Fibroblast of peridontal ligament (primary cell): Measurements from ENCODE around the gene RS1.

ENCODE experiments used
- DNase-seq: peaks from one replicate; pipeline ENCODE4 v3.0.0-alpha.2; 2010; ENCODE audit errors: extremely low read depth

RS1 gene

DNA sequence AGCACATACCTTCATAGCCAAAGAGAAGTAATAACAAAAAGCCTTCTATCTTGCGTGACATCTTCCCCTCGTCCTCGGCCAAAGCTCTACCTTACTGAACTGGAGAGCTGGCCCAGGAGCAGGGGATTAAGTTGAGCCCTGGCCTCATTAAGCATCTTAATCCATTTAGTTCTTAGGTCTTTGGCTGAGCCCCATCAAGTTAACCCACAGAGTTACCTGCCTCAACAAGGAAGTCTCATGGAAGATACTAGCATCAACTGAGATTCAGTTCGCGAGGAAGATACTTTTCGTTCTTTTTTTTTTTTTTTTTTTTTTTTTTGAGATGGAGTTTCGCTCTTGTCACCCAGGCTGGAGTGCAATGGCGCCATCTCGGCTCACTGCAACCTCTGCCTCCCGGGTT is at the start of gene RS1:
TSS of gene RS1 (minus strand) at position 101 of the 400 bp plus-strand sequence. CDS start at position 61, 40 bp downstream.
- DNase-seq, result no peak

DNA sequence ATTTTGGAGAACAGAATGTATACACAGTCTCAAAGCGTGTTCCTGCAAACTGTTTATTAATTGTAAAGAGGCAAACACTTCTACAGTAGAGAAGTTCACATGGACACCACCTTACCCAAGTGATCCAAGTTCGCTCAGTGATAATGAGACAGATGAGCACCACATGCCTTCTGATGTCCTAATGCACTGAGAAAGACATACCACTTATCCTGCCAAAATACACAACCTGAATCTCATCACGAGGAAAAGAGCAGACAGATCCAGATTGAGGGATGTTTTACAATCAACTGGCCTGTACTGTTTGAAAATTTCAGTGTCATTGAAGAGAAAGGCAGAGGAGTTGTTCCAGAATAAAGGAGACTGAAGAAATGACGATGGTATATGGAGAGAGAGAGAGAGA is 47.9 kb upstream of the RS1 start:
- DNase-seq, result no peak

DNA sequence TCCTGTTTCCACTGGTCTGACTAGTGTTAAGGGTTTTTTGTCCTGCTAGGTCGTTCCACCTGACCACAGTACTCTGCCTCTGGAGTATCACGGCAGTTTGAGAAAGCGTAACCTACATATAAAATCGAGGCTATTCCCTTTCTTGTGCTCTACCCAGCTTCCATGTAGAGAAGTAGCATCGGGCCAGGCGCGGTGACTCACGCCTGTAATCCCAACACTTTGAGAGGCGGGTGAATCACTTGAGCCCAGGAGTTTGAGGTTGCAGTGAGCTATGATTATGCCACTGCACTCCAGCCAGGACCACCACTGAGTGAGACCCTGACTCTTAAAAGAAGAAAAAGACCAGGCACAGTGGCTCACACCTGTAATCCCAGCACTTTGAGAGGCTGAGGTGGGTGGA is 43.0 kb upstream of the RS1 start:
- no peak for DNase-seq

DNA sequence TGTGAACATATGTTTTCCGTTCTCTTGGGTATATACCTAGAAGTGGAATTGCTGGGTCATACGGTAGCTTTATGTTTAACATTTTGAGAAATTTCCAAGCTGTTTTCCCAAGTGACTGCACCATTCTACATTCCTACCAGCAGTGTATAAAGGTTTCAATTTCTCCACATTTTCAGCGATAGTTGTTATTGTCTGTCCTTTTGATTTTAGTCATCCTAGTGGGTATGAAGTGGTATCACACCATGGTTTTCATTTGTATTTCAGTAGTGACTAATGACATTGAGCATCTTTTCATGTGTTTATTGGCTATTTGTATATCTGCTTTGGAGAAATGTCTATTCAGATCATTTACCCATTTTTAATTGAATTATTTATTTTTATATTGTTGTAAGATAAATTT is 37.9 kb upstream of the RS1 start:
- no peak for DNase-seq

DNA sequence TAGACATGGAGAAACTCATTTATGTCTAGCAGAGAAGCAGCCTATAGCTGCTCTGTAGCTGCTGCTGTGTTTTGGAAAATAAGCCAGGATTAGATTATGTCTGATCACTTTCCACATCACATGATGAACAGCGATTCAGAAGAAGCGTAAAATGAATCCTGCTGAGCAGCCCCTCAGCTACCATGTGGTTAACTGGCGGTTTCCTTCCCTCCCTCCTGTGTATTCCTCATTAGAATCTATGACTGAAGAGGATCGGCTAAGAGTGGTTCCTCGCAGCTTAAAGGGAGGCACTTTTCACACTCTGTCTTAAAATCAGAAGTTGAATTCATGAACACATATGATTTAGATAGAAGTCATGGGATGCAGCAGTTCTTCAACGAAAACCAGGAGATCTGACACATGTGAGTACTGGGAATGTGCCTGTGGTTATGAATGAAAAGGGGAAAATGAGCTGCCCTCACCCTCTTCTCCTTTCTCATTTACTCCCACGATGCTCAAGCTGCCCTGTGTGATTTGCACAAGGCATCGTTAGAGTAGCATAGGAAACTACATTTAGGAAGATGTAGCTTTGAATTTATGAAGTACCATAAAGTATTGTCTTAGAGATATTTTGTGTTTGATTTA is 35.6 kb upstream of the RS1 start, which contains the start of gene PPEF1:
TSS of gene PPEF1 (plus strand) at position 220 of the 624 bp plus-strand sequence. CDS start at position 356, 136 bp downstream.
- no peak for DNase-seq

DNA sequence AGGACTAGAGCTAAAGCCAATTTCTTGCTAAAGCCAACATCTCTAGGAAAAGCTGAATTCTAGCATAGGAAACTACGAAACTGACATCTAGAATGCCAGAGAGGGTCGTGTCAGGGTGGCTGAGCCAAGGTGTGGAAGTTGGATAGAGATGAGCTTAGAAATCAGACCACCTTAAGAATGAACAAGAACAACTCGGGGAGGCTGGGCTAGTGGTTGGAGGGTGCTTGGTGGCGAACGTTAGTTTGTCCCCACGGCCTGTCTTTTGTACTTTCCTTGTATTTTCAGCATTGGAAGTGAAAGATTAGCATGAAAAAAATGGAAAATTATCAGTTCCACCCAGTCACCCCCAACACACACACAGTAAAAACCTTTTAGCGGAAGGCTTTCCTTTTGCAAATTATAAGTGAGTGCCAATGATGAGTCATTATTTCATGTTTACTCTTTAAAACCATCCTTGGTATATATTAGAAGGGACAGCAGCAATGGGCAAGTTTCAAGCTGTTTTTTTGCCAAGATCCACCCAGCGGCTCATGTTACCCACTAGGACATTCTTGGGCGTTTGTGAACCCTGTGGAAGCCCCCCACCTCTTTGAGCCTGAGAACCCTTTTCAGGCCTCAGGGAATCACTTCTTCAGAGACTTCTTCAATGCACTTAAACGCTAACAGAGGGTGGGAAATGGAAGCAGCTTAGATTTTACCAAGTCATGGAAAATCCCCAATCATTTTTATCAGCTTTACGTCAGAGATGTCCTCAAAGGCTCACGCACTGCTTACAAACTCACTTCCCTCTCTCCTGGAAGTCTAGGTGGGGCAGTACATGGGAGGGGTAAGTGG is 30.7 kb upstream of the RS1 start:
- DNase-seq, result peak; percentile 72

DNA sequence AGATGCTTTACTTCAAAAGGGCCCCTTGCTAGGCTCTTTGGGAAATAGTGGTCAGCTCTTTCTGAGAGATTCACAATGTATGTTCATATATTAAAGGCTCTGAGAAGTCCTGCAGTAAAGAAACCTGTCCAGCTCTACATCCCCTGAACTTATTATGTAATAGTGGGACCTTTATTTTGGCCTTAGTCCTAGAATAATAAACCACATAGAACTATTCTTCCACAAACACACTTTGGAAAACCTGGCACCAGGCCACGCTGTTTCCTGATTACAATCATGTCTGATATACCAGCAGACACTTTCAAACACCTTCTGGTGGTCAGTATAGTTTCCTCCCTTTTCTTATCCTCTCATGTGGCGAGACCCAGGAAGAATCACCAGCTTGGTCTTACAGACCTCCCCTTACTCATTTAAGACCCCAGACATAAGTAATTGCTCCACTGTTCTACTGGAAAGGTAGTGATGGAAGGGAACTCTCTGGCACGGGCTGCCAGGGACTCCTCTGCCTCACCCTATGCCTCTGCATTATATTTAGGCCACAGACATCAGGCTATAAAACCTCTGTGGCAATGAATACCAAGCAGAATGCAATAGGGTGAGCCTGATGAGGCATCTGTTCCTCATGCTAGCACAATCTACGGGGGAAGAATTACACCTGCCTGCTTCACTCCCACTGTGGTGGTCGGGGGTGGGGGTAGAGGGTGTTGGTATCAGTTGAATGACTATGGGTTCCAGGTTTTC is 29.9 kb upstream of the RS1 start:
- no peak for DNase-seq

DNA sequence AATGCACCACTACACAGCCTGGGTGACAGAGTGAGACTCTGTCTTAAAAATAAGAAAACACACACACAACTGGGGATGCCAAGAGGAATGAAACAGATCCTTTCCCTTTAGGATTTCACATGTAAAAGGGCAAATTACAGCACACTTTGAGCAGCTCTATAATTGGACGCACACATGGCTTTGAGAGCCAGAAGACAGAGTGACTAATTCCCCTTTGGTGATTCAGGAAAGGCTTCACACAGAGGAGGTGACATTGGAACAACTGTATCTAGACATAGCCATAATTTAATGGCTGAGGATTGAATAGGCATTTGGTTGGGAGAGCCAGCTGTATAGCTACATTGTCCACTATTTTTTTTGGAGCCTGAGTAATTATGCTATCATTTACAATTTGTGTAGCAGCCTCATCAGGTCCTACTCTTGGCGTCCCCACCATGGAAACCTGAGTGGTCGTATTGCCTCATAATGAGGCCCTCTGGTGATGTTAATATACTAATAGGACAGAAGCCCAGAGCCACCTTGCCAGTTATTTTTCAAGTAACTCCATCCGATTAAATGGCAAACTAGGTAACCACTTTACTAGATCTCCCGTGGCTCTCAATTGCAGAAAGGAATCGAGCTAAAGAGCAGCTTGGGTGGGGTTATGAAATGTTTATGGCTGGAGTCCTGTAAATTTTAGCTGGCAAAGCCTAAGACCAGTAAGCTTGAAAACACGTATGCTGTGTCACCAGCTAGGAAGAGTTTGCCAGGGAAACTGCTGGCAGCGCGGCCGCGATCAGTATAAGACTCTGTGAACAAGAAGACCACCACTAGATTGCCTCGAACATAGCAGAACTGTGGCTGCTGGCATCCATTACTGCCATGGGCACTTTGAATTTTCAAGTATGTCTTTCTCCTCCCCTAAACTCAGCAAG is 27.1 kb upstream of the RS1 start:
- no peak for DNase-seq

DNA sequence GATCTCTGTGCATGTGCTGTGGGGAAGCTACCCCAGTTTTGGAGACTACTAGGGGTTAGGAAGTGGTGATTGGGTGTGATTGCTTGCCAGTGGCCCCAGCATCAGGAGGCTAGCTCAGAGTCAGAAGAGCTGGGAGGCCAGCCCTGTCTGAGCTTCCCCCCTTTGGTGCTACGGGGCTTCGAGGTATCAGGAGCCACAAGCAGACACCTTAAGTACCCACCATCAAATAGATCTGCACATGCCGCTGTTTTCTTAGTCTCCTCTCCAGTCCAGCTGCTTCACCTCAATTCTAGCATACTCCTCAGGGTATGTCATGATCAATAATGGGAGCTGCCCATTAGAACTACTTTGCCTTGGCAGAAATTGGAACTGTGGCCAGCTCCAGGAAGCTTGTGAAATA is 24.7 kb upstream of the RS1 start:
- no peak for DNase-seq

DNA sequence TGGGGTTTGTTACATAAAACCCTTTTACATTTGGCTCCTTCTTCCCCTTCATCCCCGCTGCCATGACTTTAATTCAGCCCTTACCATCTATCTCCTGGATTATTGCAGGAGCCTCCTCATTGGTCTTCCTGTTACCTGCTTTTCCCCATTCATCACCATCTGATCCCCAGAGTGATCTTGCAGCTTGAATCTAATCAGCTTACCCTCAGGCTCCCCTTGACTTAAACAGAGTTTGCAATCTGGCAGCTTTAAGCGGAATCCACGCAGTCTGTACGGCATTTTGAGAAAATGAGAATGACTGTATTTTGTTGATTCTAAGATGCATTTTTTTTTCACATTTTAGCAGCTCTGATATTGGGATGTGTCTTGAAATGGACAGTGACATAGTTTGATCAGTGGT is 20.6 kb upstream of the RS1 start:
- DNase-seq, result no peak

DNA sequence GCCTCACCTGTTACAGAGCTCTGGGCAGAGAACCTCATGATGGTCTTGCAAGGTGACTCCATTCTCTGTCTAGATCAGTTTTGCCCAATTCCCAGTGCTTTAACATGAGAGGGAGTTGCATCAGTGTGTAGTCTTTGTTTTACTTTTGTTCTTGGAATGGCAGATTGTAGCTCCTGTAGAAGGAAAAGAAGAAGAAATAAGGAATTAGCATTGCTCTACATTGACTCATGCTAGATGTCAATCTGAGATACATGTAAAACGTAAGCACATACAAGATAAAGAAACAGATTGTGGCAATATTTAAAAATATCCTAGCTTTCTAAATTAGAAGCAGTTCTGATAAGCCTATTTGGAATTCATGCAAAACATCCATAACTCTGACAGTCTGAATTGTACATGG is 19.5 kb upstream of the RS1 start:
- no peak for DNase-seq

DNA sequence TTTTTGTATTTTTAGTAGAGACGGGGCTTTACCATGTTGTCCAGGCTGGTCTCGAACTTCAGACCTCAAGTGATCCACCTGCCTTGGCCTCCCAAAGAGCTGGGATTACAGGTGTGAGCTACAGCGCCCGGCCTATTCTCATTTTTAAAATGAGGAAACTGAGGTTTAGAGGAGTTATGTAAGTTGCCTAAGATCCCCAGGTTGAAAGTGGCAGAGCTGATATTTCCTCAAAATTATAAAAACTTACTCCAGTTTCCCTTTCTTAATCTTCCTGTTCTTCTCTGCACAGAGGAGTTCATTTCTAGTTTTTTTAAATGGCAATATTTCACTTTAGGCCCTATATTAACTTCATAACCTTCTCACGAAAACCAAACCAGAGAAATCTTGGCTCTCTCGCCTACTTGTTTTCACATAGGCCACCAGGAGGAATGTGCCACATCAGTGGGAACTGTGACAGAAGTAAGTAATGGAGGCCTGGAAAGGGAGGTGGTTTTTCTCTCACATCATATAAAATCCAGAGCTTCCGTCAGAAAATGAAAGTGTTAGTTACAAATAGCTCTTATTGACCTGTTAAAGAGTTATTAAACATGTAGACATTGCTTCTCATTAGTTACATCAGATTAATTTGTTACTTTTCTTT is 16.1 kb upstream of the RS1 start:
- DNase-seq, result no peak

DNA sequence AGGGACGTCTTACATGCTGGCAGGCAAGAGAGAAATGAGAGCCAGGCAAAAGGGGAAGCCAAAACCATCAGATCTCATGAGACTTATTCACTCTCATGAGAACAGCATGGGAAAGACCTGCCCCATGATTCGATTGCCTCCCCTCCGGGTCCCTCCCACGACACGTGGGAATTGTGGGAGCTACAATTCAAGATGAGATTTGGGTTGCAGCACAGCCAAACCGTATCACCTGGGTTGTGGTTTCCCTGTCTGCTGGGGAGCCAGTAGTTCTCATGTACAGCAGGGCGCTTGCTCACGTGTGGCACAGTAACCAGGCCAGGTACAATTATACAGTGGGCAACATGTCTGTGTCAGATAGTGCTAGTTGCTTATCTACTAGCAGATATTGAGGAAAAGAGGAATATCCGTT is 11.1 kb upstream of the RS1 start:
- no peak for DNase-seq

DNA sequence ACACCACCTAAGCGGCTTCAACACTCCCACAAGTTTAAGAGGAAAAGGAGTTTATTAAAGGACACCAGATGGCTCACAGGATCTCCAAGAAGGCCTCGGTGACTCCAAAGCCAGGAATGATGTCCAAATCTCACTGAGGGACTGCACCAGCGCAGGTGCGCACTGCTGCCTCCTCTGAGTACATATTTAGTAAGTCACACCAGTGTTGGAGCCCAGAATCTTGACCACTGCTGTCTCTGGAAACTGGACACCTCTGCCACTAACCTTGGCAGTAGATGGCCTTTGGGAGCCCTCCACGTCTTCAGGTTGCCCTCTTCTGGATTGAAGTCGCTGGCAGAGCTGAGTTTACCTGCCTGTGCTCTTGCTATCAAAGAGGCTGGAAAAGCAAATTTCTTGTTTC is 10.1 kb upstream of the RS1 start:
- DNase-seq, result no peak

DNA sequence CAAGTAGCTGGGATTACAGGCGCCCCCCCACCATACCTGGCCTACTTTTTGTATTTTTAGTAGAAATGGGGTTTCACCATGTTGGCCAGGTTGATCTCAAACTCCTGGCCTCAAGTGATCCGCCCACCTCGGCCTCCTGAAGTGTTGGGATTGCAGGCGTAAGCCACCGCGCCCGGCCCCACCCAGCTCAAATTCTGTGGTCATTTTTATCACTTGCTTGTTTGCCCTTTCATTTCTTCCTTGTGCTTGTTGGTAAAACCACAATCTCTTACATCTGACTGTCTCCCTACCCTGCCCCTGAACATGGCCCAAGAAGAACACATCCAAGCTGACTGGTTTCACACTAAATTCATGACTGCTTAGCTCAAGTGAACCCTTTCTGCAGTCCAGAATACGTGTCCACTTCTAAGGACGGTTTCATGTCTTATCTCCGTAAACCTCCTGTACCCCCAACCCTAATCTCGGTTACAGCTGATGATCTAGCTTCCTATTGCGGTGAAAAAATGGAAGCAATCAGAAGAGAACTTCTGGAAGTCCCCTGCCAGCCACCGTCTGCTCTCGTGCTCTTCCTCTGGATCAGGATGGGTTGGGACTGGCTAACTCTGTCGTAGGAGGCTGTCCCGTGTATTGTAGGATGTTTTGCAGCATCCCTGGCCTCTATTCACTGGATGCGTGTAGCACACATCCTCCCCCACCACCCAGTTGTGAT is 5.4 kb upstream of the RS1 start:
- DNase-seq, result no peak

DNA sequence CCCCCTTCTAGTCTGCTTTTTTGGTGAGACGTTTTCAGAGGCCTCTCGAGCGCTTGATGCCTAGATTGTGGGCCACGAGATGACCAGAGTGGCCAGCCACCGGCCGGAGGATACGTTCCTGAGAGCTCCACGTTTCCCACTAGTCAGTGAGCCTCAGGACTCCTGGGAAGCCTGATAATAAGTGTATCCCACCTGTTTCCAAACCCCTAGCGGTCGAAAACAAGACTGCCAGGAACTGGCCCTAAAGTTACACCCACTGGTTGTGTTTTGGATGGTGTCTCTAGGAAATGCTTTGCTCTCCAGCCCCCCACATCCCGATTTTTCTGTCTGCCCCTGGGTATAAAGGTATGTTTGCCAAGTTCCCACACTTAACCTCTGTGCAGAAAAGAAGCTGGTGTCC is 4.6 kb upstream of the RS1 start:
- DNase-seq, result no peak

DNA sequence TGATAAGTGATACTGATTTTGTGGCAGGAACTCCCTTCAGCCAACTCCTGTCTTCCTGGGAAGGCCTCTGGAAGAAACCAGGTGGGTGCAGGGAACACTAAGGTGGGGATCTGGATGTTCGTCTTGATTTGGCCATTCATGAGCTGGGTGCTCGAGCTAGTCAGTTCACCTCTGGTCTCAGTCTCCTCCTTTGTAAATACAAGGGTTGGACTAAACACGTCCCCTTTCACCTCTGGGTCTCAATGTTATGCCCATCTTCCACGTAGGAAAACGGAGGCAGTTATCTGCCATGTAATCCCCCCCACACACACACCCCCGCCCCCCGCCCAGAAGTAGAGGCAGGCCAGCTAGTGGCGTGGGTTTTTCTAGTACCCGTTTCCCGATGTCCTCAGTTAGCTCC is 4.1 kb upstream of the RS1 start:
- no peak for DNase-seq

DNA sequence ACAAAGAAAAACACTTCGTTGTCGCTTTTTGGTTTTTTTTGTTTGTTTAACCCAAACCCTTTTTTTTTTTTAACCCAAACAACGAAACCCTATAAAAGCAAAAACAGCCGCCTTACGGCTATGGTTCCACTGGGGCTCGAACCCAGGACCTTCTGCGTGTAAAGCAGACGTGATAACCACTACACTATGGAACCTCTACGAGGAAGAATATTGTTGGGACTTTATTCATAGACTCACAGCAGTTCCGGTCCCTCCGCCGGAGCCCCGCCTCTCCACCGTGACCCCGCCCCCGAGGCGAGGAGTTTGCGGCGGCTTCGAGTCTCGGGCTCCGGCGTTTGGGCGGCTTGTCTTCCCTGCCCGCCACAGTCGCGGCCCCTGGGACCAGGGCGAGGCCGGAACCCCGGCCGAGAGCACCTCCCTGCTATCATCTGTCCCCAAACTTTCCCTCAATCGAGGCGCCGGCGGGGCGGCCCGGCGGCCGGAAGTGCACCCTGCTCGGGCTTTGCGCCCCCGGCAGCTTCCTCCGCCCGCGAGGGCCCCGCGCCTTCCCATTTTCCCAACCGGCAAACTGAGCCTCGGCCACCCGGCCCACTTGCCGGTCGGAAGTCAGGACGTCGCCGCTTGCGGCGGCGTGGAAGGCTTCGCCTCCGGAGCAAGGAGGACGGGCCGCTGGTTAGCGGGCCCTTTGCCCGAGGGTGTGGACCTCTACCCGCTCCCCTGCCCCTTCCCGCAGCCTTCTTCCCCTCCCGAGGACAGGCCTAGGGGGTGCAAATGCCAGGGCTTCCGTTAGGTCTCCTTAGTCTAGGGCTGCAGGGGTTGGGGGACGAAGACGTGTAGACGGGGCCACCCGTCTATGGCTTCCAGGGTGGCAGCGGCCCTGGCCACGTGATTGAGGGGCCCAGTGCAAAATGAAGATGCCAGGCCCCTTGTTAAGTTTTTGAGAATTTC is 3.2 kb upstream of the RS1 start:
- peak; percentile 72 for DNase-seq

DNA sequence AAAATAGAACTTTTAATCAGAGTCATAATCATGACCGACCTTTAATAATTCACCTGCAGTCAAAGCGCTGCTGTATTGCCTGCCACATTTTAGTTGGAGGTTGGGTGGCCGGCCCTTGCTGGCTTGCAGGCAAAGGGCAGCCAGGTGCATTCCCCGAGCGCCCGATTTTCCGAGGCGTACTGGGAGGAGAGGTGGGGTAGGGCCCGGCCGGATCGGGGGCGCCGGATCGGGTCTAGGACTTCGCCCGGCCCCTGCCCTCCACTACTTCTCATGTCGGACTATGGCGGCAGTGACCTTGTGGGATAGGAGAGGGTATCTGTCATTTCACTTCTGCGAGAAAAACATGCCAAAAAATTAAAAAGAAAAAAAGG is 2.5 kb upstream of the RS1 start:
- no peak for DNase-seq
